HG03095 (cell line): ENCODE measurements around the gene BNC2.

Experiments
- ATAC-seq: cut with Tn5 transposase; IDR thresholded peaks from one replicate; pipeline ENCODE4 v1.9.1; 2021; ENCODE audit warnings: moderate library complexity; ENCODE audit not compliant: unreplicated experiment

BNC2 gene

GRCh38 chr9:16718952-16719351 is 151.5 kb downstream of the BNC2 start:
- no peak for ATAC-seq

- no peak for ATAC-seq
Observed at GRCh38 chr9:16718296-16718695, 152.2 kb downstream of the BNC2 start.

DNA sequence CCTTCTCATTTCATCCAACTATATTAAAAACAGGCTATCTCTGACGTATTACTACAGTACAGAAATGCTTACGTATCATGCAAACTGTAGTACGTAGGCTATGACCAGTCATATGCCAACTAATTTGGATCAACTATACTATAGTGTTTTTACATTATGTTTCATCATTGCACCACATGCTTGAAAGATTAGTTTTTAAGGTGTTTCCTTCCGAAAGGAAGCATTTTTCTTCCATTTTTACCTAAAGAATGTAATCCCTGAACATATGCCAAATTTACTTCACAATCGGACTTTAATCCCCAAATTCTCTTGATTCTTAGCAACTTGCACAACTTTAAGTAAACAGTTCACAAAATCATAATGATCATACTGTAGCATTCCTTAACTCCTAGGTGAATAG is 153.9 kb downstream of the BNC2 start:
- no peak for ATAC-seq

DNA sequence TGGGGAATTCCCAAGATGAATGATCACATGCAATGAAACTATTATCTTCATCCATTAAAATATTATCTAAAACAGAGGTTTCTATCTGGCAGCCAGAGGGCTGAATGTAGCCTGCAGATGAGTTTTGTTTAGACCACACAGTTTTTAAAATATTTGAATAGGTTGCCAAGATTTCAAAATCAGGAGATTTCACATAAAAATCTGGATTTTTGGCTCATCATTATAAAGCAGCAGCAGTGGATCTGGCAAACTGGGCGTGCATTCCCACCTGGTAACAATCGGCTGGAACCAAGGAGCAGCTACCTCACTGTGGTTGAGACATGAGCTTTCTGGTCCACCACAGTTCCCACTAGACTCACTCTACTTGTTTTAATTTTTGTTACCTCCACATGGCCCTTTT is 155.1 kb downstream of the BNC2 start:
- ATAC-seq, result no peak

- ATAC-seq, result no peak
Observed at GRCh38 chr9:16712787-16713186, 157.7 kb downstream of the BNC2 start.

DNA sequence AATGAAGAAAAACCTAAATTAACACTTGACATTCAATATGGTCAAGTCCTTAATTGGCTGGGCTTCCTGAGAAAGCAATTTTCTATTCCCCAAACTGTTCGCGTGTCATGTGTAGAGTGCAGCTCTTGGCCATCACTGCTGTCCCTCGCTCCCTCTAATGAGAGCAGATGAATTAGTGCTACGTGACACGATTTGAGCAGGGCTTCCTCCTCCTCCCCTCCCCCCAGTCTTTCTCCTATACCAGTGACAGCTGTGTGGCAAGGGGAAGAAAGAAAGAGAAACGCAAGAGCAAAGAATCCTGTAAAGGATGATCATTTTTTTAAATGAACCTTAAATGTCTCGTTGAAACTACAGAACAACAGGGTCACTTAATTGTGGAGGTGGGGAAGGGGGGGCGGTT is 159.6 kb downstream of the BNC2 start:
- ATAC-seq, result no peak

DNA sequence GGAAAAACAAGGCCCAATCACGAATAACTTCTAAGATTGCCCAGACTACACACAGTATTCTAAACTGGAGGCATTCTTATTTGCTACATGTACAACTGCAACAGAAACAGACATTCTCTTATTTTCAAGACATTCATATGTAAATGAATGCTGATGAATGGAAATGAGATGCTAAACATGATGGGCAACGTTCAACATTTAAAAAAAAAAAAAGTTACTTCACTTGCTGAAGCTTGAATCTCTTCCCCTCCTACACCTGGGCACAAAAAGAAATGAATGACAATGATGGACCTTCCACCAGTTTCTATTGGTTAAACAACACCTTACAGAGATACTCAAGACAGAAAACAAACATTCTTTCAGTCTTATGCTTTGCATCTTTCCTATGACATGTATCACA is 160.5 kb downstream of the BNC2 start:
- ATAC-seq, result no peak

DNA sequence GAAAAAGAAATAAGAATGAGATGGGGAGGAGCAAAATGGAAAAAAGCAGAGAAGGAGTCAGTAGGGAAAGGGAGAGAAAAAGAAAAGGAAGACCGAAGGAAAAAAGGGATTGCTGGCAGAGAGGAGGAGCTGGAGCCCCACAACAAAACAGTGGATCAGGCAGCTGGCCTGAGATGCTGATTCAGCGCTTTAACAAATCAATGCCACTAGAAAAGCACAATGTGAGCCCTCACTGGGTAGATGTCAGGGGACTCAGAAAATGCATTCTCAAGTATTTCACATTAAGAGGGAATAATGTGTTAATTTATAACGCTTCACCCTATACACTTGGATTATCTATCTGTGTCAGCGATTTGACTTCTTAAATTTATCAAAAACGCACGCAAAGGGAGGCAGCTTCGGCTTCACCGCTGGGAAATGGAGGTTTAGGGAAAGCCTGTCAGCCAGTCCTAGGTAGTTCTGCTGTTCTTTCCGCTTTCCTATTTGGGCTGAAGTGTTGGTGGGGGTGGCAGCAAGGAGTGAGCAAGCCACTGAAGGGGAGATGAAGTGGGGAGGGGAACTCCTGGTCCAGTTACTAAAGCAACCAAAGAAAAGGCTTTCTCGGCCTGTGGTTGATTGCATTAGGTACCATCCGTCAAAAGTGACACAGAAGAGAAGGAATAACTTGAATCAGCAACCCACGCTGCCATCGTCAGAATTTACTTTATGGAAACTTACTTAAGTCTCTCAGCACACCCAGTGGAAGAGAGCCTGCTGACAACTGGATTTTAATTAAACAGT is 161.6 kb downstream of the BNC2 start:
- ATAC-seq, result no peak

- no peak for ATAC-seq
Observed at GRCh38 chr9:16705111-16705604, 165.3 kb downstream of the BNC2 start.

DNA sequence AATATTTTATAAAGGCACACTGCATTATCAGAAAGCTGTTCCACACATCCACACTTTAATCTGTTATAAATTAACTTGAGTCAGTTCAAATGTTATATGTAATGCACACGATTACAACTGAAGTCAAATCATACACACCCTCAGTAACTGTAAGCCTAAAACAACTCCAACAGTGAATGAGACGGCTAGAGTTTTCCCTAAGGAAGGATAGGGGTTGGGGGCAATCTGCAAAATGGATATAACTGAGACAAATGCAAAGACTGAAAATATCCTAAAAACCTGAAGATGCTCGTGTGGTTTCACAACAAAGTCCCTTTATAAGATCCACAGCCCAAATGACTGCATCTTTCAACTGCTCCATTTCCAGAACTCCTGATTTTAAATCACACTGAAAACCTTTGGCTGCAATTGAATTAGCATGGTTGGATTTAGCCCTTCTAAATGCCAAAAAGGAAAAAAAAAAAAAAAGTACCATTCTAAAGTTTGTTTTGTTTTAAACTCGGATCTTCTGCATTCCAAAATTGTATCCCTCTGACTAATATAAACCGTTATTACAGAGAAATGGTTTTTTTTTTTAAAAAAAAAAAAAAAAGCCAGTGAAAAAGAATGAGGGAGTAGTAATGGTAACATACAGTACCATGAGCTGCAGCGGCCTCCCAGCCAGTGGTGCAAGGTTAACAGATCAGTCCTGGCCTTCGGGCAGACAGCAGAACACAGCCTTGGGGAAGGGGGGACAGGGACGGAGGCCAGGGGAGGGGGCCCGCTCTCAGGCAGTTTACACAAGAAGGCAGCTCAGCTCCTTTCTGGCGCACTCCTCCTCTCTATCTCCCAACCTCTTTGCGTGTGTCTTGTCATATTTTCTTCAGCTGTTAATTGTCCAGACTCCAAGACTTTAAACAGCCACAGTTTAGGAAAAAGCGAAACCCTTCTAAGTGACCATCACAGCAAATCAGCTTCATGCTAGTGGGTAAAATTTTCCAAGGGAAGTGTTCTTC is 166.1 kb downstream of the BNC2 start:
- ATAC-seq, result no peak

- ATAC-seq, result no peak
Observed at GRCh38 chr9:16701347-16701746, 169.1 kb downstream of the BNC2 start.

GRCh38 chr9:16693616-16694015 is 176.9 kb downstream of the BNC2 start:
- ATAC-seq, result no peak

GRCh38 chr9:16690628-16691027 is 179.8 kb downstream of the BNC2 start:
- ATAC-seq, result no peak

GRCh38 chr9:16690205-16690604 is 180.3 kb downstream of the BNC2 start:
- ATAC-seq, result no peak

DNA sequence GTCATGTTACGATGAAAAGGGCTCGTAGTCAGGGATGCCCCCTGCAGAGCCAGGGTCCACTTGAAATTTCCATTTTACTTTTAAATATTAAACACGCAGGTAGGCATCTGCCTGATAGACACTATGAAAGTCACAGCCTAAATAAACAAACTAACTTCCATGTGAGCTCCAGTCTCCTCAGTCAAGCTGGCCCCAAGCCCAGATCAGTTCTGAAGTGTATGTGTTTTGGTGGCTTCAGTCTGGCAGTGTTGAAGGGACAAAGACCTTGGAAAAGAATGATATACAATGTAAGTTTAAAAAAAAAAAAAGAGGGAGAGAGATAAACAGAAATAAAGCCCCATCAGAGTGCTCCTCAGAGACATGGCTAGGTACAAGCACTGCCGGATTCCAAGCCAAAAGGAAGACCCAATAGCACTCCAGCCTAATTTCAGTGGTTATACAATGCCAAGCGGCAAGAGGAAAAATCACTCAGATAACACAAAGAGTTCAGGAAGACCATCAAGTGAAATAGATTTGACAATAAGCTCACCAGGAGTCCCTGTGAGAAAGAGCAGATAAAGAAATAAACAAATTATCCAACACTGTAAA is 181.0 kb downstream of the BNC2 start:
- no peak for ATAC-seq

DNA sequence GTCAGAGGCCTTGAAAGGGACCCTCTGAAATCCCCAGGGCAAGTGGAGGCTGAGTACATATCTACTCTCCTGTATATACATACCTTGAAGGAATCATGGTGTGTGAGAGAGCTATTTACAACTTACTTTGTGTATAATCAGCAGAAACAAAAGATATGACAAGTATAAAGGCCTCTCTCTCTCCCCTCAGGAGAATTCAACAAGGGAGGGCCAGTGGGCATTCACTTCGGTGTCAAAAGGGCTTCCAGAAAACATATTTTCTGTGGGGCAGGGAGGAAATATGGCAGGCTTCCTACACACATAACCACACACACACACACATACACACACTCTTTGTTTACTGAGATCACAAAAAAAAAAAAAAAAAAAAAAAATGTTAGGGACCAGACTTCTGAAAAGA is 181.7 kb downstream of the BNC2 start:
- ATAC-seq, result no peak

GRCh38 chr9:16687678-16688369 is 182.6 kb downstream of the BNC2 start:
- no peak for ATAC-seq

GRCh38 chr9:16683326-16683725 is 187.1 kb downstream of the BNC2 start:
- no peak for ATAC-seq

DNA sequence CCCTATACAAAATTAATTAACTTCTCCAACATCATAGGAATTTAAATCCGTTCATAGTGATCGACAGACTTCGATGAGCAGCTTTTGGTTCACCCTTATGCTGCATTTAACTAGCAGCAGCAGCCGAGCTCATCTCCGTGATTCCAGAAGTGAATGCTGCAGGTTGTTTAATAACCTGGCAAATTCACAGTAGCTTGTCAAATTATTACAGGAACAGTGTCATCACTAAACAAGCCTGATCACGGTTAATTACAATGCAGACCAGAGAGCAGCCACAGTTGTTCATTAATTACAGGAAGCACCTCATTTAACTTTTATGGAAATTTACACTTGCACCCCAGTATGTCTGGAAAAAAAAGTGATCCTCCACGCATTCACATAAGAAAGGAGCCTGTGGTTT is 188.2 kb downstream of the BNC2 start:
- ATAC-seq, result no peak

- ATAC-seq, result no peak
Observed at GRCh38 chr9:16681652-16681987, 188.8 kb downstream of the BNC2 start.
